HG02763 (cell line): ENCODE results near the gene GATC.

ENCODE experiments used
- ATAC-seq: cut with Tn5 transposase; IDR thresholded peaks from one replicate; pipeline ENCODE4 v1.9.1; 2021; ENCODE audit warnings: mild to moderate bottlenecking, moderate library complexity; ENCODE audit not compliant: unreplicated experiment

The GATC gene

GRCh38 chr12:120495731-120496412 is 49.6 kb downstream of the GATC start, which contains the start of gene DYNLL1:
Gene DYNLL1 (plus strand): TSS chr12:120496113. CDS start chr12:120496422, 309 bp downstream.
- peak; percentile 92 for ATAC-seq

GRCh38 chr12:120496413-120497340 is 50.4 kb downstream of the GATC start:
- ATAC-seq: no peak

DNA sequence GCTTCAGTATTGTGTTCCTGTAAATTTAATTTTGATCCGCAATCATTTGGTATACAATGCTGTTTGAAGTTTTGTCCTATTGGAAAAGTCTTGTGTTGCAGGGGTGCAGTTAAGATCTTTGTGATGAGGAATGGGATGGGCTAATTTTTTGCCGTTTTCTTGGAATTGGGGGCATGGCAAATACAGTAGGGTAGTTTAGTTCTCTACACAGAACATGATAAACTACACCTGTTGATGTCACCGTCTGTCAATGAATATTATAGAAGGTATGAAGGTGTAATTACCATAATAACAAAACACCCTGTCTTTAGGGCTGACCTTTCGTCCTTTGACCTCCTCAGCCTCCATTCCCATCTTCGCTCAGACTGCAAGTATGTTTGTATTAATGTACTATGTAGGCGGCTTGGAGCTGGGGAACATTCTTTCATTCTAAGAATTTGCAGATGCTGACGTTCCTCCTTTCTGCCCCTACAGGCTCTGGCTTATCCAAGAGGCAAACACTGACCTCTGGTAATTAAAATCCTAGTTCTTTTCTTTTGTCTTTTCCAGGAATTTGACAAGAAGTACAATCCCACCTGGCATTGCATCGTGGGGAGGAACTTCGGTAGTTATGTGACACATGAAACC is 51.4 kb downstream of the GATC start:
- ATAC-seq: no peak

DNA sequence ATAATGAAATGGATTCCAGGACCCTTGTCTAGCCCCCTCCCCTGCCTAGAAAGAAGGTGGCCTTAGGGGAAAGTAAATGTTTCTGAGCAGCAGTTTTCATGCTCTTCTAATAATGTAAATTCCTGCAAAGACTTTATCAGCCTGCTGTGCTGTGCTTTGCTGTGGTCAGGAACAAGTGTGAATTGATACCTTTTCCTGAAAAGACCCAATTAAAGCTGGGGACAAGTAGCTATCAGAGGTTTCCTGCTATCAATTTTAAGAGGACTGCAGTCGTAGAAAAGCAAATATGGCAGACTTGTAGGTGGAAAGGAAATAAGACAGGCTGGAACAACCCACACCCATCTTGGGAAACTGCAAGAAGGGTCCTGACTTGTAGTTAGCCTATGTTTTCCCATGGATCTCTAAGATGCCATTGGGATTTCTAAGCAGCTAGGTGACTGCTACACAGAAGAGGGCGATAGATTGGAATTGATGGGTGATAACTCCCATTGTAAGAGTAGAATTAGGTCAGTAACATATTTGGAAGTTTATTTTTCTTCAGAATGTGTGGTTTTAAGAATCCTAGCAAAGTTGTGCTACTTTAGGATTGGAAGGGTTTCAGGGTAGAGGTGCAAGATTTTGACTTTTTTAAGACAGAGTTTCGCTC is 52.7 kb downstream of the GATC start:
- no peak for ATAC-seq

GRCh38 chr12:120500581-120500980 is 54.3 kb downstream of the GATC start:
- ATAC-seq: no peak

- no peak for ATAC-seq
Measured at GRCh38 chr12:120504587-120504986, 58.3 kb downstream of the GATC start.

GRCh38 chr12:120508537-120508936 is 62.3 kb downstream of the GATC start:
- no peak for ATAC-seq
